K562 (cell line): ENCODE measurements around the gene TYROBP.
"Not testable (repeated sequence)": the region's sequence is repeated elsewhere in the genome, so short reads cannot be mapped to it uniquely, and the experiment has no call there.

ENCODE experiments used
- BRD9 ChIP-seq: fragments of 450-650 bp; IDR thresholded peaks from 2 replicates; pipeline ENCODE4 v1.6.1; 2018; ENCODE audit warnings: low read depth; ENCODE audit not compliant: partially characterized antibody
- MXI1 ChIP-seq: IDR thresholded peaks from 2 replicates; pipeline ENCODE4 v1.6.1; 2011; ENCODE audit warnings: low read depth, mild to moderate bottlenecking, improper control_type of control experiment, low read length
- NBN ChIP-seq: fragments of 450-650 bp; IDR thresholded peaks from 2 replicates; pipeline ENCODE4 v1.6.1; 2016; ENCODE audit warnings: low read depth, mild to moderate bottlenecking
- SIX5 ChIP-seq, 2 experiments: IDR thresholded peaks; 2 replicates each; pipeline ENCODE4 v1.6.1; 2011; ENCODE audit warnings: low read length in 2 of 2, borderline replicate concordance in 1 of 2, low read depth in 1 of 2, mild to moderate bottlenecking in 1 of 2, moderate library complexity in 1 of 2; ENCODE audit not compliant: insufficient read depth in 1 of 2
- TAF9B ChIP-seq: fragments of 450-650 bp; IDR thresholded peaks from 2 replicates; pipeline ENCODE4 v1.6.1; 2018; ENCODE audit warnings: mild to moderate bottlenecking; ENCODE audit not compliant: partially characterized antibody
- ZBTB1 ChIP-seq: sonication (generic); formaldehyde crosslinking; IDR thresholded peaks from 2 replicates; pipeline ENCODE4 v1.8.1; 2023; ENCODE audit warnings: missing genetic modification reagents, low read depth, mild to moderate bottlenecking, borderline replicate concordance
- TF ChIP-seq, protein P1 (sequence below), 3 experiments: IDR thresholded peaks in 2 of 3; conservative IDR thresholded peaks in 1 of 3; 2 replicates each; pipeline ENCODE4 v1.5.1; 2011 to 2012; ENCODE audit warnings: low read length in 3 of 3, mild to moderate bottlenecking in 3 of 3, control low read depth in 2 of 3, improper control_type of control experiment in 1 of 3, inconsistent platforms in 1 of 3, low read depth in 1 of 3, mixed read lengths in 1 of 3, moderate library complexity in 1 of 3; ENCODE audit not compliant: insufficient read depth in 2 of 3
- TF ChIP-seq, protein P2 (sequence below), 3 experiments: fragments of 200-800 bp in 1 of 3; sonication (Bioruptor generic) in 1 of 3; sonication (generic) in 1 of 3; formaldehyde crosslinking in 1 of 3; IDR thresholded peaks; 2 replicates each; pipeline versions ENCODE4 v1.6.1 to v1.8.0; 2016 to 2022; ENCODE audit warnings: mild to moderate bottlenecking in 2 of 3, missing compliant biosample characterization in 2 of 3, missing genetic modification characterization in 2 of 3, missing genetic modification reagents in 1 of 3

DNA sequence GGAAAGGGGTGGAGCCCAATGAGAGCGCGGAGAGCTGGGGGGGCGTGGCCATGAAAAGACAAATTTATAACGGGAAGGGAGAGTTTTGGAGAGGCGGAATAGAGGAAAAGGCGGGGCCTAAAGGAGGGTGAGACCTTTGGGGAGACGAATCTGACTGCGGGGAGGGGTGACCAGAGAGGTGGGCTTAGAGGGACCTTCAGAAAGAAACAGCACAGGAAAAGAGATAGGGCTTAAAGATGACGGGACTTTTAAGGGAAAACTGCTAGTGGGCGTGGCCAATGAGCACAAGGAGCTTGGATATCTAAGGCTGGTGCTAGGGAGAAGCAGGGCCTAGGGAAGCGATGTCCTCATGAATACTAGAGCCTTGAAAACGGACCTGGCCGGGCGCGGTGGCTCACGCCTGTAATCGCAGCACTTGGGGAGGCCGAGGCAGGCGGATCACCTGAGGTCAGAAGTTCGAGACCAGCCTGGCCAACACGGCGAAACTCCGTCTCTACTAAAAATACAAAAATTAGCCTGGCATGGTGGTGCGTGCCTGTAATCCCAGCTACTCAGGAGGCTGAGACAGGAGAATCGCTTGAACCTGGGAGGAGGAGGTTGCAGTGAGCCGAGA lies 37.9 kb downstream of the TYROBP start:
- TF ChIP-seq, protein P1, sequence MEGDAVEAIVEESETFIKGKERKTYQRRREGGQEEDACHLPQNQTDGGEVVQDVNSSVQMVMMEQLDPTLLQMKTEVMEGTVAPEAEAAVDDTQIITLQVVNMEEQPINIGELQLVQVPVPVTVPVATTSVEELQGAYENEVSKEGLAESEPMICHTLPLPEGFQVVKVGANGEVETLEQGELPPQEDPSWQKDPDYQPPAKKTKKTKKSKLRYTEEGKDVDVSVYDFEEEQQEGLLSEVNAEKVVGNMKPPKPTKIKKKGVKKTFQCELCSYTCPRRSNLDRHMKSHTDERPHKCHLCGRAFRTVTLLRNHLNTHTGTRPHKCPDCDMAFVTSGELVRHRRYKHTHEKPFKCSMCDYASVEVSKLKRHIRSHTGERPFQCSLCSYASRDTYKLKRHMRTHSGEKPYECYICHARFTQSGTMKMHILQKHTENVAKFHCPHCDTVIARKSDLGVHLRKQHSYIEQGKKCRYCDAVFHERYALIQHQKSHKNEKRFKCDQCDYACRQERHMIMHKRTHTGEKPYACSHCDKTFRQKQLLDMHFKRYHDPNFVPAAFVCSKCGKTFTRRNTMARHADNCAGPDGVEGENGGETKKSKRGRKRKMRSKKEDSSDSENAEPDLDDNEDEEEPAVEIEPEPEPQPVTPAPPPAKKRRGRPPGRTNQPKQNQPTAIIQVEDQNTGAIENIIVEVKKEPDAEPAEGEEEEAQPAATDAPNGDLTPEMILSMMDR (IDR thresholded peaks at IDR 0.05 in 2 of 3, conservative IDR thresholded peaks at IDR 0.05 in 1 of 3; ENCODE audit: insufficient read depth in 2 of 3, low read depth in 1 of 3, low read length in 3 of 3): not testable (repeated sequence)
- TF ChIP-seq SIX5 (IDR thresholded peaks at IDR 0.05; ENCODE audit: borderline replicate concordance in 1 of 2, insufficient read depth in 1 of 2, low read depth in 1 of 2, low read length in 2 of 2); MXI1; BRD9; ZBTB1 (CRISPR knock-in tag); NBN; TAF9B: not testable (repeated sequence)
- TF ChIP-seq, protein P2, sequence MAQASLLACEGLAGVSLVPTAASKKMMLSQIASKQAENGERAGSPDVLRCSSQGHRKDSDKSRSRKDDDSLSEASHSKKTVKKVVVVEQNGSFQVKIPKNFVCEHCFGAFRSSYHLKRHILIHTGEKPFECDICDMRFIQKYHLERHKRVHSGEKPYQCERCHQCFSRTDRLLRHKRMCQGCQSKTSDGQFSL (CRISPR knock-in tag; IDR thresholded peaks at IDR 0.05): not testable (repeated sequence)
- TF ChIP-seq, protein P2 (tag; IDR thresholded peaks at IDR 0.05): not testable (repeated sequence)
